ENCODE results near the gene PHACTR1.

DNA sequence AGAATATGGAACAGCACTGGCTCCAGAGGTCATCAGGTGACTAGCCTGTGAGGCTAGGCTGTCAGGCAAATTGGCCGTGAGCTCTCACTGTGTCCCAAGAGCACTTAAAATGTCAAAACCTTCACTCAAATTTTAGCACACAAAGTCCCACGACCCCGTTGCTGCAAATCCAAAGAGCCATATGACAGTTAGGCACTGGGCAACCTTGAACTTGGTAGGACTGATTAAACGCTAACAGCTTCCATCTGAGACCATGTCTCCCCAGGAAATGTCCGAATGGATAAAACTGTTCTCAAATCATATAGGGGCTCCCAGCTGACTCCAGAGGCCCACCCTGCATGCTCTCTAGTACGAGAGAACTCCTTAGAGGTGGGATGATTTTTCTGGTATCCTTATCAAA lies 196.6 kb downstream of the PHACTR1 start:
- TF ChIP-seq CTCF (IDR thresholded peaks at IDR 0.05; ENCODE audit: low read depth, low read length, missing input control) (no peak), SP1 (IDR thresholded peaks at IDR 0.05) (no peak), YY1 (IDR thresholded peaks at IDR 0.05) (no peak), RAD21 (IDR thresholded peaks at IDR 0.05) (no peak), GABPA (IDR thresholded peaks at IDR 0.05 in 1 of 2, conservative IDR thresholded peaks at IDR 0.05 in 1 of 2) (no peak)
- TF ChIP-seq, protein P1, sequence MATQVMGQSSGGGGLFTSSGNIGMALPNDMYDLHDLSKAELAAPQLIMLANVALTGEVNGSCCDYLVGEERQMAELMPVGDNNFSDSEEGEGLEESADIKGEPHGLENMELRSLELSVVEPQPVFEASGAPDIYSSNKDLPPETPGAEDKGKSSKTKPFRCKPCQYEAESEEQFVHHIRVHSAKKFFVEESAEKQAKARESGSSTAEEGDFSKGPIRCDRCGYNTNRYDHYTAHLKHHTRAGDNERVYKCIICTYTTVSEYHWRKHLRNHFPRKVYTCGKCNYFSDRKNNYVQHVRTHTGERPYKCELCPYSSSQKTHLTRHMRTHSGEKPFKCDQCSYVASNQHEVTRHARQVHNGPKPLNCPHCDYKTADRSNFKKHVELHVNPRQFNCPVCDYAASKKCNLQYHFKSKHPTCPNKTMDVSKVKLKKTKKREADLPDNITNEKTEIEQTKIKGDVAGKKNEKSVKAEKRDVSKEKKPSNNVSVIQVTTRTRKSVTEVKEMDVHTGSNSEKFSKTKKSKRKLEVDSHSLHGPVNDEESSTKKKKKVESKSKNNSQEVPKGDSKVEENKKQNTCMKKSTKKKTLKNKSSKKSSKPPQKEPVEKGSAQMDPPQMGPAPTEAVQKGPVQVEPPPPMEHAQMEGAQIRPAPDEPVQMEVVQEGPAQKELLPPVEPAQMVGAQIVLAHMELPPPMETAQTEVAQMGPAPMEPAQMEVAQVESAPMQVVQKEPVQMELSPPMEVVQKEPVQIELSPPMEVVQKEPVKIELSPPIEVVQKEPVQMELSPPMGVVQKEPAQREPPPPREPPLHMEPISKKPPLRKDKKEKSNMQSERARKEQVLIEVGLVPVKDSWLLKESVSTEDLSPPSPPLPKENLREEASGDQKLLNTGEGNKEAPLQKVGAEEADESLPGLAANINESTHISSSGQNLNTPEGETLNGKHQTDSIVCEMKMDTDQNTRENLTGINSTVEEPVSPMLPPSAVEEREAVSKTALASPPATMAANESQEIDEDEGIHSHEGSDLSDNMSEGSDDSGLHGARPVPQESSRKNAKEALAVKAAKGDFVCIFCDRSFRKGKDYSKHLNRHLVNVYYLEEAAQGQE (IDR thresholded peaks at IDR 0.05) = no peak

Data from liver (tissue), 3 donors.